DOHH2 (cell line): Measurements from ENCODE around the gene MAP1LC3B2.

Experiments
- EZH2phosphoT487 ChIP-seq: fragments of 200-600 bp; sonication (generic); IDR thresholded peaks from 2 replicates; pipeline ENCODE4 v1.6.1; 2017; ENCODE audit warnings: borderline replicate concordance, mild to moderate bottlenecking, antibody characterized with exemption, low read length, moderate library complexity, mixed read lengths
- TF ChIP-seq, protein P1 (sequence below): fragments of 200-600 bp; sonication (generic); IDR thresholded peaks from one replicate; pipeline ENCODE4 v1.5.1; 2014; ENCODE audit warnings: antibody characterized with exemption, mild to moderate bottlenecking, low read depth, low read length; ENCODE audit not compliant: poor library complexity, severe bottlenecking

DNA sequence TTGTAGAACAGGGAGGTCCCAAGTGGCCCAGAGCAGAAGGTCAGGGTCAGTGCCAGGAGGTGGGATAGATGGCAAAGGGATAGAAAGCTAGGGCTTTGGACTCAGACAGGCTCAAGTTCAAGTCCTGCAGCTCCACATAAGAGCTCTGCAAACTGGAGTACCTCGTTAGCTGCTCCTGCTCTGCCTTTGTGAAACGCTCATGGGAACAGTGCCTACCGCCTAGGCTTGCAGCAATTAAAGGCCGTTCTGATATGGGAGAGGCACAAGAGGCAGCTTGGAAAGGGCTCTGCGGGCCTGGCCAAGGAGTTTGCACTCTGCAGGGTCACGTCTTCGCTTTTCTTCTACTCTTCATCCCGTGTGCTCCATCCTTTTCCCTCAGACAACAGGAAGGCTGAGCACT is 54.1 kb downstream of the MAP1LC3B2 start:
- TF ChIP-seq, protein P1, sequence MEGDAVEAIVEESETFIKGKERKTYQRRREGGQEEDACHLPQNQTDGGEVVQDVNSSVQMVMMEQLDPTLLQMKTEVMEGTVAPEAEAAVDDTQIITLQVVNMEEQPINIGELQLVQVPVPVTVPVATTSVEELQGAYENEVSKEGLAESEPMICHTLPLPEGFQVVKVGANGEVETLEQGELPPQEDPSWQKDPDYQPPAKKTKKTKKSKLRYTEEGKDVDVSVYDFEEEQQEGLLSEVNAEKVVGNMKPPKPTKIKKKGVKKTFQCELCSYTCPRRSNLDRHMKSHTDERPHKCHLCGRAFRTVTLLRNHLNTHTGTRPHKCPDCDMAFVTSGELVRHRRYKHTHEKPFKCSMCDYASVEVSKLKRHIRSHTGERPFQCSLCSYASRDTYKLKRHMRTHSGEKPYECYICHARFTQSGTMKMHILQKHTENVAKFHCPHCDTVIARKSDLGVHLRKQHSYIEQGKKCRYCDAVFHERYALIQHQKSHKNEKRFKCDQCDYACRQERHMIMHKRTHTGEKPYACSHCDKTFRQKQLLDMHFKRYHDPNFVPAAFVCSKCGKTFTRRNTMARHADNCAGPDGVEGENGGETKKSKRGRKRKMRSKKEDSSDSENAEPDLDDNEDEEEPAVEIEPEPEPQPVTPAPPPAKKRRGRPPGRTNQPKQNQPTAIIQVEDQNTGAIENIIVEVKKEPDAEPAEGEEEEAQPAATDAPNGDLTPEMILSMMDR, result no peak
- TF ChIP-seq EZH2phosphoT487, result no peak
